ENCODE results near the gene ST6GALNAC3. TPM values are rescaled to one million over a fixed set of nuclear protein-coding genes. Genes with fewer than 3 reads are reported as not detected.
"Not testable (repeated sequence)": the region's sequence is repeated elsewhere in the genome, so short reads cannot be mapped to it uniquely, and the experiment has no call there.

The ST6GALNAC3 gene
- total and polyA plus RNA-seq, 2 donors = 1.2 to 1.8 TPM

DNA sequence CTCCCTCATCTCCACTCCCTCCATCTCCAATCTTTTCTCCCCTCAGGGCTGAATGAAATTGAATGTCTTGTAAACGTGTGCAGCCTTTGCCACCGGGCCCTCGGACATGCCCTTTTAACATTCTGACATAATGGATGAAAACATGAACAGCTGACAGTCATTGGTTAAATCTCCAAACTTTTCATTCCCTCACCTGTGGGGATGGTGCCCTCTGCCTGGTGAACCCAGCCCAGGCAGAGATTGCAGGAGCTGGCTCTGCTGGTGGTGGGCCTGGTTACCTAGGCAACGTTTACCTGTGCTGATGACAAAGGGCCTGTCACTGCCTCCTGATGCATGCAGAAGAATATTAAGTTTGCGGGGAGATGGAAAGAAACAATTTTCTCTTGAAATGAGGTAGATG, 21.3 kb downstream of the ST6GALNAC3 start:
- WGBS = 90% methylated on average over 5 of the region's 5 CpGs
- no peaks in the 10 kb centered on the region for H3K27me3 ChIP-seq (ENCODE audit: control insufficient read depth in 2 of 2, insufficient read depth in 1 of 2, low read length in 1 of 2)
- H3K9me3 ChIP-seq (ENCODE audit: control insufficient read depth in 2 of 2, insufficient read depth in 1 of 2, low read length in 1 of 2) = no peaks in the 10 kb centered on the region
- no peaks in the 10 kb centered on the region for H3K36me3 ChIP-seq (ENCODE audit: control insufficient read depth in 2 of 2, insufficient read depth in 2 of 2, low read length in 1 of 2)
- no peaks in the 10 kb centered on the region for H3K4me1 ChIP-seq (ENCODE audit: control insufficient read depth in 2 of 2, insufficient read depth in 2 of 2, low read length in 2 of 2)
- H3K27ac ChIP-seq (ENCODE audit: low read depth in 1 of 2, low read length in 1 of 2) = no peak overlapping the region
- H3K4me3 ChIP-seq (ENCODE audit: low read length in 2 of 2) = no peak overlapping the region
- no peak for DNase-seq (ENCODE audit: low read depth in 6 of 9, low spot score in 9 of 9)

- 97% methylated on average over 8 of the region's 8 CpGs for WGBS
- not testable (repeated sequence) for H3K9me3 ChIP-seq (ENCODE audit: control insufficient read depth in 2 of 2, insufficient read depth in 1 of 2, low read length in 1 of 2); H3K4me3 ChIP-seq (ENCODE audit: low read length in 2 of 2); DNase-seq (ENCODE audit: low read depth in 6 of 9, low spot score in 9 of 9); H3K27ac ChIP-seq (ENCODE audit: low read depth in 1 of 2, low read length in 1 of 2); H3K36me3 ChIP-seq (ENCODE audit: control insufficient read depth in 2 of 2, insufficient read depth in 2 of 2, low read length in 1 of 2); H3K4me1 ChIP-seq (ENCODE audit: control insufficient read depth in 2 of 2, insufficient read depth in 2 of 2, low read length in 2 of 2); H3K27me3 ChIP-seq (ENCODE audit: control insufficient read depth in 2 of 2, insufficient read depth in 1 of 2, low read length in 1 of 2)
Observed at GRCh38 chr1:76097064-76097463, 22.5 kb downstream of the ST6GALNAC3 start.

DNA sequence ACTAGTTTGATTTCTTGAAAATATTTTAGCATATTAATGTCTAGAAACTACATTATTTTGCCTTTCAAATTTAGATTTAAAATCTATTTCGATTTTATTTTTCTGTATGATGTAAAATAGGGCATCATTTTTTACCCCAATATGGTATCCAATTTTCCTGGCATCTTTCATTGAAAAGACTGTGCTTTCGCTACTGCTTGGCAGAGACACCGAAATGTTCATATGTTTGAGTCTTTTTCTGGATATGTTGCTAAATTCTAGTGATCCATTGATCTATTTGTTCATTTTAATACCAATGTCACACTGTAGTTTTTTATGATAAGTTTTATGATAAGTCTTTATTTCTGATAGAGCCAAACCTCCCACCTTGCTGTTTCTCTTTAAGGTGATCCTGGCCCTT, 24.3 kb downstream of the ST6GALNAC3 start:
- H3K36me3 ChIP-seq (ENCODE audit: control insufficient read depth in 2 of 2, insufficient read depth in 2 of 2, low read length in 1 of 2) = no peaks in the 10 kb centered on the region
- H3K9me3 ChIP-seq (ENCODE audit: control insufficient read depth in 2 of 2, insufficient read depth in 1 of 2, low read length in 1 of 2) = no peaks in the 10 kb centered on the region
- H3K27me3 ChIP-seq (ENCODE audit: control insufficient read depth in 2 of 2, insufficient read depth in 1 of 2, low read length in 1 of 2) = no peaks in the 10 kb centered on the region
- DNase-seq (ENCODE audit: low read depth in 6 of 9, low spot score in 9 of 9) = no peak
- H3K27ac ChIP-seq (ENCODE audit: low read depth in 1 of 2, low read length in 1 of 2) = no peak overlapping the region
- no peak overlapping the region for H3K4me3 ChIP-seq (ENCODE audit: low read length in 2 of 2)
- no peaks in the 10 kb centered on the region for H3K4me1 ChIP-seq (ENCODE audit: control insufficient read depth in 2 of 2, insufficient read depth in 2 of 2, low read length in 2 of 2)
- 97% methylated on average over 3 of the region's 3 CpGs for WGBS

DNA sequence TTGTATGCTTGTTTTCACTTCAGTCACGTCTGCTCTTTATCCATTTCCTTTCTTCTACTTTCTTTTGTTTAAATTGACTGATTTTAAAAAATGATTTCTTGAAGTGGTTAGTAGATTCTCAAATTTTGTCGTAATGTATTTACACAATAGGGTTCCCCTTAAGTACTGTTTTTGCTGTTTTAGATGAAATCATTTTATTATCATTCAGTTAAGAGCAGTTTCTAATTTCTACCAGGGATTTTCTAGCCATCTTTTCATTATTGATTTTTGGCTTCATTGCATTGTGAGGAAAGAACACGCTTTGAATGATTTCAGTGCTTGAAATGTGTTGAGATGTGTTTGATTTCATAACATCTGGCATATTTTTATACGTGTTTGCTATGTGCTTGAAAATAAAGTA, 27.0 kb downstream of the ST6GALNAC3 start:
- no peak for DNase-seq (ENCODE audit: low read depth in 6 of 9, low spot score in 9 of 9)
- Histone ChIP-seq H3K27me3 (ENCODE audit: control insufficient read depth in 2 of 2, insufficient read depth in 1 of 2, low read length in 1 of 2) (no peaks in the 10 kb centered on the region), H3K27ac (ENCODE audit: low read depth in 1 of 2, low read length in 1 of 2) (no peak overlapping the region), H3K4me3 (ENCODE audit: low read length in 2 of 2) (no peak overlapping the region), H3K36me3 (ENCODE audit: control insufficient read depth in 2 of 2, insufficient read depth in 2 of 2, low read length in 1 of 2) (no peaks in the 10 kb centered on the region), H3K9me3 (ENCODE audit: control insufficient read depth in 2 of 2, insufficient read depth in 1 of 2, low read length in 1 of 2) (no peaks in the 10 kb centered on the region), H3K4me1 (ENCODE audit: control insufficient read depth in 2 of 2, insufficient read depth in 2 of 2, low read length in 2 of 2) (no peaks in the 10 kb centered on the region)
- 88% methylated on average over 4 of the region's 4 CpGs for WGBS

DNA sequence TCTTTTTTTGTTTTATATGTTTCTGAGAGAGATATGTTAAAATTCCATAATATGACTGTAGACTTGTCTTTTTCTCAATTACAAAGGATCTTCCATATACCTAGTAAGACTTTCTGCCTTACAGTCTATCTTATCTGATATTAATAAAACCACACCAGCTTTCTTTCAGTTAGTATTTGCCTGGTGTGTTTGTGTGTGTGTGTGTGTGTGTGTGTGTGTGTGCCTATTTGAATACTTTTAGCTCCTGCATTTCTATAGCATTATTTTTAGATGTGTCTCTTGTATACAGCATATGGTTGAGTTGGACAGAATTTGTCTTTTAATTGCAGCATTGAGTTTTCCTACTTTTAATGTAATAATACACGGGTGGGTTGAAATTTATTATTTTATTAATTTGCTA, 27.5 kb downstream of the ST6GALNAC3 start:
- Histone ChIP-seq H3K4me1 (ENCODE audit: control insufficient read depth in 2 of 2, insufficient read depth in 2 of 2, low read length in 2 of 2) (no peaks in the 10 kb centered on the region), H3K27ac (ENCODE audit: low read depth in 1 of 2, low read length in 1 of 2) (no peak overlapping the region), H3K4me3 (ENCODE audit: low read length in 2 of 2) (no peak overlapping the region), H3K27me3 (ENCODE audit: control insufficient read depth in 2 of 2, insufficient read depth in 1 of 2, low read length in 1 of 2) (no peaks in the 10 kb centered on the region), H3K9me3 (ENCODE audit: control insufficient read depth in 2 of 2, insufficient read depth in 1 of 2, low read length in 1 of 2) (no peaks in the 10 kb centered on the region), H3K36me3 (ENCODE audit: control insufficient read depth in 2 of 2, insufficient read depth in 2 of 2, low read length in 1 of 2) (no peaks in the 10 kb centered on the region)
- no peak for DNase-seq (ENCODE audit: low read depth in 6 of 9, low spot score in 9 of 9)
- 95% methylated on average over 1 of the region's 1 CpG for WGBS

- H3K27me3 ChIP-seq (ENCODE audit: control insufficient read depth in 2 of 2, insufficient read depth in 1 of 2, low read length in 1 of 2) = no peaks in the 10 kb centered on the region
- no peaks in the 10 kb centered on the region for H3K4me1 ChIP-seq (ENCODE audit: control insufficient read depth in 2 of 2, insufficient read depth in 2 of 2, low read length in 2 of 2)
- no peak for DNase-seq (ENCODE audit: low read depth in 6 of 9, low spot score in 9 of 9)
- no peaks in the 10 kb centered on the region for H3K9me3 ChIP-seq (ENCODE audit: control insufficient read depth in 2 of 2, insufficient read depth in 1 of 2, low read length in 1 of 2)
- H3K4me3 ChIP-seq (ENCODE audit: low read length in 2 of 2) = no peak overlapping the region
- no peaks in the 10 kb centered on the region for H3K36me3 ChIP-seq (ENCODE audit: control insufficient read depth in 2 of 2, insufficient read depth in 2 of 2, low read length in 1 of 2)
- H3K27ac ChIP-seq (ENCODE audit: low read depth in 1 of 2, low read length in 1 of 2) = no peak overlapping the region
Observed at GRCh38 chr1:76103034-76103433, 28.5 kb downstream of the ST6GALNAC3 start.

DNA sequence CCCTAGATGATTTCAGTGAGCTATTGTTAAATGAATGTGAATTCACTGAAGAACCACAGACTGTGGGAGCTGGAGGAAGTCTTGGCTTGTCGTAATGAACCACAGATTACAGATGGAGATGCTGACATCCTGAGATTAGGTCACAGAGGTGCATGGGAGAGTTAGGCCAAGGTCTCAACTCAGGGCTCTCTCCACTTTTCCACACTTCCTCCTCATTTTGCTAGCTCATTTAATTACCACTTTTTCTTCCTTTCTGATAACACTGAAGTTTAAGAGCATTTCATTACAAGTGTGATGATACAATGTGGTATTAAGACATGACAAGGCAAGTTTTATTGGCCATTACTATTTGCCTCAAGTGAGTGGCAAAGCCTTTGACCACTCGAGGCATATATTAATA, 30.8 kb downstream of the ST6GALNAC3 start:
- DNase-seq (ENCODE audit: low read depth in 6 of 9, low spot score in 9 of 9) = peak in 2 of 9 donors; percentile 4 to 44
- H3K27me3 ChIP-seq (ENCODE audit: control insufficient read depth in 2 of 2, insufficient read depth in 1 of 2, low read length in 1 of 2) = no peaks in the 10 kb centered on the region
- no peaks in the 10 kb centered on the region for H3K9me3 ChIP-seq (ENCODE audit: control insufficient read depth in 2 of 2, insufficient read depth in 1 of 2, low read length in 1 of 2)
- H3K36me3 ChIP-seq (ENCODE audit: control insufficient read depth in 2 of 2, insufficient read depth in 2 of 2, low read length in 1 of 2) = no peaks in the 10 kb centered on the region
- no peak overlapping the region for H3K27ac ChIP-seq (ENCODE audit: low read depth in 1 of 2, low read length in 1 of 2)
- H3K4me3 ChIP-seq (ENCODE audit: low read length in 2 of 2) = no peak overlapping the region
- no peaks in the 10 kb centered on the region for H3K4me1 ChIP-seq (ENCODE audit: control insufficient read depth in 2 of 2, insufficient read depth in 2 of 2, low read length in 2 of 2)
- WGBS = 10% methylated on average over 2 of the region's 2 CpGs

DNA sequence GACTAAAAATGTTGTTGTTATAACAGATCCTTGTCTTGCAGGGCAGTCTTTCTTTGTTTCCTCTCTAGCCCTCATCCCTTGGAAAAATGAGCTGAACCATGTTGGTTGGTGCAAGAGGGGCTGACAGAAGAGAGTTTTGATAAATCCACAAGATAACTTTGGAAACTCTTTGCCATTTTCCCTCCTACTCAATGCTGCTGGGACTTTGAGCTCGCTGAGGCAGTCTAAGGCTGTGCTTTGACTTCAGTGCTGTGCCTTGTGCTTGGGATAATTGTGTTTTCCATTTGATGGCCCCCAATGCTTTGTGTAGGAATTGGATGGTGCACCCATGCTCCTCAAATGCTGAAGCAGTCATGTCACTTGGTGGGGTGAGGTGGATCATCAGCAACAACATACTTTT, 31.7 kb downstream of the ST6GALNAC3 start:
- H3K27ac ChIP-seq (ENCODE audit: low read depth in 1 of 2, low read length in 1 of 2) = no peak overlapping the region
- no peaks in the 10 kb centered on the region for H3K27me3 ChIP-seq (ENCODE audit: control insufficient read depth in 2 of 2, insufficient read depth in 1 of 2, low read length in 1 of 2)
- WGBS = 90% methylated on average over 1 of the region's 1 CpG
- H3K36me3 ChIP-seq (ENCODE audit: control insufficient read depth in 2 of 2, insufficient read depth in 2 of 2, low read length in 1 of 2) = no peaks in the 10 kb centered on the region
- no peak overlapping the region for H3K4me3 ChIP-seq (ENCODE audit: low read length in 2 of 2)
- DNase-seq (ENCODE audit: low read depth in 6 of 9, low spot score in 9 of 9) = no peak
- no peaks in the 10 kb centered on the region for H3K4me1 ChIP-seq (ENCODE audit: control insufficient read depth in 2 of 2, insufficient read depth in 2 of 2, low read length in 2 of 2)
- H3K9me3 ChIP-seq (ENCODE audit: control insufficient read depth in 2 of 2, insufficient read depth in 1 of 2, low read length in 1 of 2) = no peaks in the 10 kb centered on the region

- 94% methylated on average over 1 of the region's 1 CpG for WGBS
- DNase-seq (ENCODE audit: low read depth in 6 of 9, low spot score in 9 of 9) = no peak
- Histone ChIP-seq H3K4me3 (ENCODE audit: low read length in 2 of 2) (no peak overlapping the region), H3K27ac (ENCODE audit: low read depth in 1 of 2, low read length in 1 of 2) (no peak overlapping the region), H3K27me3 (ENCODE audit: control insufficient read depth in 2 of 2, insufficient read depth in 1 of 2, low read length in 1 of 2) (no peaks in the 10 kb centered on the region), H3K4me1 (ENCODE audit: control insufficient read depth in 2 of 2, insufficient read depth in 2 of 2, low read length in 2 of 2) (no peaks in the 10 kb centered on the region), H3K36me3 (ENCODE audit: control insufficient read depth in 2 of 2, insufficient read depth in 2 of 2, low read length in 1 of 2) (no peaks in the 10 kb centered on the region), H3K9me3 (ENCODE audit: control insufficient read depth in 2 of 2, insufficient read depth in 1 of 2, low read length in 1 of 2) (no peaks in the 10 kb centered on the region)
Observed at GRCh38 chr1:76106719-76107235, 32.2 kb downstream of the ST6GALNAC3 start.

DNA sequence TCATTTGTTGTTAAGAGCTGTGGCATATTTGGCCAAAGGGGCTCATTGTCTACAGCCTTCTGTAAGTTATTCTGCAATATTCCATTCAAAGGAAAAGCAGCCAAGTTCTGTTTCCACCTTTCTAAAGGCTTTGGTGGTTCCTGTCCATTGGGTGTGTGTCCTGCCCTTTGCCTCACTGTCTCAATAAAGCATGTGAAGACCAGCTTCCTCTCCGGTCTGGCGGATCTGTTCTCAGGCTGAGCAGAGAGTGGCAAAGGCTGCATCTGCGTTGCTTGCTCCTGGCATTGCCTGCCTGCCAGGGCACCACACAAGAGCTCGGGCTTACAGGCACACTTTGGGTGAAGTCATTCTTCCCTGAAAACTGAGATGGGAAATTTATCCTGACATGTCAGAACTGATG, 34.9 kb downstream of the ST6GALNAC3 start:
- H3K27me3 ChIP-seq (ENCODE audit: control insufficient read depth in 2 of 2, insufficient read depth in 1 of 2, low read length in 1 of 2) = no peaks in the 10 kb centered on the region
- H3K27ac ChIP-seq (ENCODE audit: low read depth in 1 of 2, low read length in 1 of 2) = no peak overlapping the region
- WGBS = 94% methylated on average over 4 of the region's 4 CpGs
- H3K36me3 ChIP-seq (ENCODE audit: control insufficient read depth in 2 of 2, insufficient read depth in 2 of 2, low read length in 1 of 2) = no peaks in the 10 kb centered on the region
- H3K4me1 ChIP-seq (ENCODE audit: control insufficient read depth in 2 of 2, insufficient read depth in 2 of 2, low read length in 2 of 2) = no peaks in the 10 kb centered on the region
- no peak for DNase-seq (ENCODE audit: low read depth in 6 of 9, low spot score in 9 of 9)
- no peaks in the 10 kb centered on the region for H3K9me3 ChIP-seq (ENCODE audit: control insufficient read depth in 2 of 2, insufficient read depth in 1 of 2, low read length in 1 of 2)
- H3K4me3 ChIP-seq (ENCODE audit: low read length in 2 of 2) = no peak overlapping the region
